ENCODE results near the gene MSI2.

MSI2 gene

GRCh38 chr17:57279432-57279831 lies 23.1 kb downstream of the MSI2 start:
- TF ChIP-seq CTCF (IDR thresholded peaks at IDR 0.05; ENCODE audit: control insufficient read depth, insufficient read depth, low read depth, low read length, missing control alignments), result no peak
- no peak for DNase-seq (ENCODE audit: low read depth)
- no peak overlapping the region for H3K4me3 ChIP-seq (ENCODE audit: control insufficient read depth, low read depth, low read length)

GRCh38 chr17:57281887-57282286 lies 25.6 kb downstream of the MSI2 start:
- TF ChIP-seq CTCF (IDR thresholded peaks at IDR 0.05; ENCODE audit: control insufficient read depth, insufficient read depth, low read depth, low read length, missing control alignments), result no peak
- no peak overlapping the region for H3K4me3 ChIP-seq (ENCODE audit: control insufficient read depth, low read depth, low read length)
- DNase-seq (ENCODE audit: low read depth), result no peak

GRCh38 chr17:57282296-57282695 lies 26.0 kb downstream of the MSI2 start:
- DNase-seq (ENCODE audit: low read depth), result no peak
- TF ChIP-seq CTCF (IDR thresholded peaks at IDR 0.05; ENCODE audit: control insufficient read depth, insufficient read depth, low read depth, low read length, missing control alignments), result no peak
- H3K4me3 ChIP-seq (ENCODE audit: control insufficient read depth, low read depth, low read length), result no peak overlapping the region

- H3K4me3 ChIP-seq (ENCODE audit: control insufficient read depth, low read depth, low read length), result no peak overlapping the region
- no peak for TF ChIP-seq CTCF (IDR thresholded peaks at IDR 0.05; ENCODE audit: control insufficient read depth, insufficient read depth, low read depth, low read length, missing control alignments)
- no peak for DNase-seq (ENCODE audit: low read depth)
Measured at GRCh38 chr17:57283203-57283971, 27.1 kb downstream of the MSI2 start.

- no peak for DNase-seq (ENCODE audit: low read depth)
- TF ChIP-seq CTCF (IDR thresholded peaks at IDR 0.05; ENCODE audit: control insufficient read depth, insufficient read depth, low read depth, low read length, missing control alignments), result no peak
- no peak overlapping the region for H3K4me3 ChIP-seq (ENCODE audit: control insufficient read depth, low read depth, low read length)
Measured at GRCh38 chr17:57284583-57284982, 28.3 kb downstream of the MSI2 start.

- no peak for DNase-seq (ENCODE audit: low read depth)
- H3K4me3 ChIP-seq (ENCODE audit: control insufficient read depth, low read depth, low read length), result no peak overlapping the region
Measured at GRCh38 chr17:57284984-57285646, 28.8 kb downstream of the MSI2 start.

More at GRCh38 chr17:57284984-57285646, 28.8 kb downstream of the MSI2 start:
- TF ChIP-seq CTCF (IDR thresholded peaks at IDR 0.05; ENCODE audit: control insufficient read depth, insufficient read depth, low read depth, low read length, missing control alignments), result no peak

All from AG09309 (cell line).